Parathyroid adenoma (tissue), 2 donors: ENCODE results near the gene TSC22D1.
"Not testable (repeated sequence)": the region's sequence is repeated elsewhere in the genome, so short reads cannot be mapped to it uniquely, and the experiment has no call there.

Experiments
- H2AFZ ChIP-seq: fragments of 300-600 bp; sonication (generic); one replicate; pipeline ENCODE4 v1.7.0; 2017; ENCODE audit warnings: antibody characterized with exemption, mild to moderate bottlenecking
- H3K27ac ChIP-seq: fragments of 300-600 bp; sonication (generic); one replicate; pipeline ENCODE4 v1.7.0; 2017
- H3K27me3 ChIP-seq: fragments of 300-600 bp; sonication (generic); one replicate; pipeline ENCODE4 v1.7.0; 2017; ENCODE audit warnings: low read length; ENCODE audit not compliant: control insufficient read depth, insufficient read depth
- H3K36me3 ChIP-seq: fragments of 300-600 bp; sonication (generic); one replicate; pipeline ENCODE4 v1.7.0; 2017; ENCODE audit warnings: low read length; ENCODE audit not compliant: control insufficient read depth, insufficient read depth
- H3K4me1 ChIP-seq: fragments of 300-600 bp; sonication (generic); one replicate; pipeline ENCODE4 v1.7.0; 2017; ENCODE audit warnings: control low read depth
- H3K4me2 ChIP-seq: fragments of 300-600 bp; sonication (generic); one replicate; pipeline ENCODE4 v1.7.0; 2017; ENCODE audit warnings: low read length
- H3K4me3 ChIP-seq: fragments of 300-600 bp; sonication (generic); one replicate; pipeline ENCODE4 v1.7.0; 2017; ENCODE audit warnings: low read depth, low read length
- H3K79me2 ChIP-seq: fragments of 300-600 bp; sonication (generic); one replicate; pipeline ENCODE4 v1.7.0; 2017; ENCODE audit warnings: control low read depth
- H3K9ac ChIP-seq: fragments of 300-600 bp; sonication (generic); one replicate; pipeline ENCODE4 v1.7.0; 2017; ENCODE audit warnings: mild to moderate bottlenecking
- H3K9me3 ChIP-seq: fragments of 300-600 bp; sonication (generic); one replicate; pipeline ENCODE4 v1.7.0; 2017; ENCODE audit warnings: low read length; ENCODE audit not compliant: control insufficient read depth
- CTCF ChIP-seq: fragments of 300-600 bp; sonication (generic); IDR thresholded peaks from one replicate; pipeline ENCODE4 v1.7.0; 2017; ENCODE audit warnings: antibody characterized with exemption, mild to moderate bottlenecking
- donor health status: primary hyperparathyroidism.

The TSC22D1 gene

GRCh38 chr13:44601586-44601985 lies 25.5 kb upstream of the TSC22D1 start:
- H3K4me1 ChIP-seq, result no peaks in the 10 kb centered on the region
- H3K79me2 ChIP-seq, result no peaks in the 10 kb centered on the region
- H3K9me3 ChIP-seq, result no peaks in the 10 kb centered on the region
- H3K36me3 ChIP-seq, result no peaks in the 10 kb centered on the region
- no peak overlapping the region for H3K27ac ChIP-seq
- no peak overlapping the region for H3K9ac ChIP-seq
- H3K4me2 ChIP-seq, result no peak overlapping the region
- no peak overlapping the region for H2AFZ ChIP-seq
- H3K4me3 ChIP-seq, result no peak overlapping the region
- TF ChIP-seq CTCF, result no peak
- no peaks in the 10 kb centered on the region for H3K27me3 ChIP-seq

GRCh38 chr13:44593861-44594592 lies 17.9 kb upstream of the TSC22D1 start:
- not testable (repeated sequence) for H3K36me3 ChIP-seq, H3K4me3 ChIP-seq, H2AFZ ChIP-seq, H3K79me2 ChIP-seq, H3K9ac ChIP-seq, H3K27me3 ChIP-seq, H3K27ac ChIP-seq, H3K4me2 ChIP-seq, H3K9me3 ChIP-seq, H3K4me1 ChIP-seq

GRCh38 chr13:44592216-44592847 lies 16.2 kb upstream of the TSC22D1 start:
- Histone ChIP-seq H3K4me3 (no peak overlapping the region), H3K36me3 (no peaks in the 10 kb centered on the region), H3K79me2 (no peaks in the 10 kb centered on the region), H3K9me3 (no peaks in the 10 kb centered on the region), H3K4me1 (no peaks in the 10 kb centered on the region), H2AFZ (no peak overlapping the region), H3K9ac (no peak overlapping the region), H3K4me2 (no peak overlapping the region), H3K27me3 (no peaks in the 10 kb centered on the region), H3K27ac (no peak overlapping the region)
- no peak for TF ChIP-seq CTCF

- Histone ChIP-seq H3K27ac (no peak overlapping the region), H3K27me3 (no peaks in the 10 kb centered on the region), H3K79me2 (no peaks in the 10 kb centered on the region), H3K4me2 (no peak overlapping the region), H3K4me3 (no peak overlapping the region), H3K4me1 (no peaks in the 10 kb centered on the region), H3K9ac (no peak overlapping the region), H2AFZ (no peak overlapping the region), H3K36me3 (no peaks in the 10 kb centered on the region), H3K9me3 (no peaks in the 10 kb centered on the region)
- no peak for TF ChIP-seq CTCF
Observed at GRCh38 chr13:44591316-44591715, 15.2 kb upstream of the TSC22D1 start.

GRCh38 chr13:44583137-44583536 lies 7.0 kb upstream of the TSC22D1 start:
- Histone ChIP-seq H3K27me3 (no peaks in the 10 kb centered on the region), H3K4me3 (no peak overlapping the region), H3K9ac (no peak overlapping the region), H3K27ac (no peak overlapping the region), H3K36me3 (no peaks in the 10 kb centered on the region), H3K79me2 (no peaks in the 10 kb centered on the region), H3K4me2 (no peak overlapping the region), H3K4me1 (no peaks in the 10 kb centered on the region), H2AFZ (no peak overlapping the region), H3K9me3 (no peaks in the 10 kb centered on the region)
- no peak for TF ChIP-seq CTCF
